Activated T-cell treated with anti-CD3 and anti-CD28 coated beads for 4 hours (primary cell): ENCODE data around the gene ATP2B3.

Experiments used
- DNase-seq: peaks from one replicate; pipeline ENCODE4 v3.0.0-alpha.2; 2020

The ATP2B3 gene

DNA sequence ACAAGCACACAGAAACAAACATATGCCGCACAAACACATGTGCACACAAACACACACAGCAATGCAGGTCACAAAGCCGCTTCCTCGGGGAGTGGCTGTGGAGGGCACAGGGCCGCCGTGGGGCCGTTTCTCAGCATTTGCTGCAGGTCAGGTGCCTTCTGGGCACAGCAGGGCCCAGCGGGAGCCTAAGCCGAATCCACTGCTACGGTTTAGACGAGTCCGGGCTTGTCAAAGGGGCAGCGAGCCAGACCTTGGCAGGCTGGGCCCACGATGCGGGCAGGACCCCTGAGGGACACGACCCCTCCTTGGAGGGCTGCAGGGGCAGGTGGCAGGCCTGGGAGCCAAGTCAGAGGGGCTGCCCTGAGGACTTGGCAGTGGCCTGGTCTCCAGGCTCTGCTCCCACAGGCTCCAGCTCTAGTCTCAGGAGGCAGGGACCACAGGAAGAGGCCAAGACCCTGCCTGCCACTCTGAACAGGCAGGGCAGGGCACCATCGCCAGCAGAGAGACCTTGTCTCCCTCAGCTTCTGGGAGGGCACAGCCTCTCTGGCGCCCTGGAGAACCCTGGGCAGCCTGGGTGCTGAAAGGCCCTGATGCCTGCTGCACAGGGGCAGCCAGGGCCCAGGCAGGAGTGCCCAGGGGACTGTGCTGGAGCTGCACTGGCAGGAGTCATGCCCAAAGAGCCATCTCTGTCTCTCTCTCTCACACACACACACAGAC, 5.5 kb upstream of the ATP2B3 start:
- no peak for DNase-seq

DNA sequence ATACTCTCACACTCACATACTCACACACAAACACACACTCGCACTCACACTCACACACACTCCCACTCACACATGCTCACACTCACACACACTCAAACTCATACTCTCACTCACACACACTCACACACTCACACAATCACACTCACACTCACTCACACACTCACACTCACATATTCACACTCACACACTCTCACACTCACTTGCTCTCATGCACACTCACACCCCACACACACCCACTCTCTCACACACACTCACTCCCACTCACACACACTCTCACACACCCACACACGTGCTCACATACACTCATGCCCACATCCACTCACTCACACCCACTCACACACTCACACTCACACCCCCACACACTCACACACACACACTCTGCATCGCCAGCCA, 4.9 kb upstream of the ATP2B3 start:
- DNase-seq, result no peak

DNA sequence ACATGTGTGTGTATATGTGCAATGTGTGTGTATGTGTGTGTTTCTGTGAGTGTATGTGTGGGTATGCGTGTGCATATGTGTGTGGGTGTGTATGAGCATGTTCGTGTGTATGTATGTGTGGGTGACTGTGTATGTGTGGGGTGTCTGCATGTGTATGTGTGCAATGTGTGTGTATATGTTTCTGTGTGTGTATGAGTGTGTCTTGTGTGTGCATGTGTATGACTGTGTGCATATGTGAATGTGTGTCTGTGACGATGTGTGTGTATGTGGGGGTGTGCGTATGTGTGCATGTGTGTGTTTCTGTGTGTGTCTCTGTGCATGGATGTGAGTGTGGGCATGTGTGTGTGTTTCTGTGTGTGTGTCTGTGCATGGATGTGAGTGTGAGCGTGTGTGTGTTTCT, 4.2 kb upstream of the ATP2B3 start:
- no peak for DNase-seq

DNA sequence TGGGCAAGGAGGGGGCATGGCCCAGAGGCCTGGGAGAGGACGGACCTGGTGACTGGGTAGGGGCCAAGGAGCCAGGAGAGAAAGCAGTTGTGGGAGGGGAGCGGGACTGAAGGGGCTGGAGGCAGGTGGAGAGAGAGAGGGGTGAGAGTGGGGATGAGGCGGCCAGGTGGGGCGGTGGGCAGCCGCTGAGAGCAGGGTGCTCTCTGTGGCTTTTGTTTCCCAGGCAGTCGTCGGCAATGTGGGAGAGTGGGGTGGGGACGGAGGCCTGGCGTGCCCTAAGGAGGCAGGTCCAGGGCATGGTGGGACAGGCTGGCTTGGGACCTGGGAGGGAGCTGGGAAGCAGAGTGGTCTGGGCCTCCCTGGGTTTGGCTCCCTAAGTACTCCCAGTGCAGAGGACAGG, 3.2 kb upstream of the ATP2B3 start:
- no peak for DNase-seq

DNA sequence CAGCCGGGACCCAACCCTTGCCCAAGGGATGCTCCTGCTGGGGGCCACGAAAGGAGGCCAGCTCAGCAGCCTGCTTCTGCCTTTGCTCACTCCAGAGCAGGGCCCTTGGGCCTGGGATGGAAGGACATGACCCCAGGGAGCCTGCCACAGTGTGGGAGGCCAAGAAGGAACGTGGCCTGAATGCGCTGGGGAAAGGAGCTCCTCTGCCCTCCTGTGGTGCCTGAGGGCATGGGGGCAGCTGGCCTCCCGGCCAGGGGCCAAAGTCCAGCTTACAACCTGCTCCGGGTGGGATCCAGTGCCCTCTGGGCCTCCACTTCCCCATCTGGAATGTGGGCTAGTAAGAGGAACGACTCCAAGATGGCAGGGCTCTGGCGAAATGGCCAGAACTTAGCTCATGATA, 2.0 kb upstream of the ATP2B3 start:
- DNase-seq, result no peak

DNA sequence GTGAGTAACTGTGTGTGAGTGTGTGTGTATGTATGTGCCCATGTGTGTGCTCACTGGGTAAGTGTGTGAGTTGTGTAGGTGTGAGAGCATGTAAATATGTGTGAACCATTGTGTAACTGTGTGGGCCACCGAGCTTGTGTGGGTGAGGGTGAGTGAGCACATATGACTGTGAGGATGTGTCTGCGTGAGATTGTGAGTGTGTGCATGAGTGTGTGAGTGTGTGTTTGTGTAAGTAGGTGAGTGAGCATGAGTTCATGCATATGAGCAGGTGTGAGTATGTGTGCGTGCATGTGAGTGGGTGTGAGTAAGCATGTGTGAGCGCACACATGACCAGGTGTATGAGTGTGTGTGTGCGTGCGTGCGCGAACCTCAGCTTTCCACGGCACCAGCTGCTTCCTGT, 1.4 kb upstream of the ATP2B3 start:
- no peak for DNase-seq

DNA sequence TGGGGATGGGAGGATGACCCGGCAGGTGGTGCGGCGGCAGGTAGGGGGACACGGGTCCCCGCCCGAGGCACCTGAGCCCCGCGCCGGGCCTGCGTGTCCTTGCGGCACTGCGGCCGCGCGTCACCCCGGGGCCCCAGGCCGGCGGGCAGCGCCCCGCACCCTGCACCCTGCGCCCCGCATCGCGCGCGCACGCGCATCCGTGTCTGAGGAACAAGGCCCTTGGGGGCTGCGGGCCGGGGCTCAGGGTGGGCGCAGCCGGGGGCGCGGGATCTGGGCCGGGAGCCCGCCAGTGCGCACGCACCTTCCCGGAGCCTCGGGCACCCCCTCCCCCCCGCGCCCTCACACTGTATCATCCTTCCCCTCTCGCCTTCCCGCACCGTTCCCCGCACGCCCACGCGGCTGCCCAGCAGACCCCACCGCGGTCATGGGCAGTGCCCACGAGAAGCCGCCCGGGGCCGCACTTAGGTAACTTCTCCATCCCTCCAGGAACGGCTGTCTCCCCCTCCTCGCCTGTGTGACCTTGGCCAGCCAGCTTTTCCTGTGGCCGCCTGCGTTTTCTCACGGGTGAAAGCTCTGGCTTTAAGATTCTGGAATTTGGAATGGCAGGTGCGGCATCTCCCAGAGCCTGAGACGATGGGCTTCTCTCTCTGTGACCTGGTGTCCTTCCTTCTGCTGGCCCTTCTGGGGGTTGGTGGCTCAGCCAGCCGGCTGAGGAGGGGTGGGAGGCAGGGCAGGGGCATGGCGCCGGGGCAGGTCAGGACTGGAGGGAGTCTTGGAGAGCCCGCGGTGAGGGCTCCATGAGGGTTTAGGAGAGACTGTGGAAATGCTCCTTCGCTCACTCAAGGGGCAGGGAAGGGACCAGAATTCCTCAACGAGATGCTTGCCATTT, 748 bp downstream of the ATP2B3 start:
- no peak for DNase-seq

DNA sequence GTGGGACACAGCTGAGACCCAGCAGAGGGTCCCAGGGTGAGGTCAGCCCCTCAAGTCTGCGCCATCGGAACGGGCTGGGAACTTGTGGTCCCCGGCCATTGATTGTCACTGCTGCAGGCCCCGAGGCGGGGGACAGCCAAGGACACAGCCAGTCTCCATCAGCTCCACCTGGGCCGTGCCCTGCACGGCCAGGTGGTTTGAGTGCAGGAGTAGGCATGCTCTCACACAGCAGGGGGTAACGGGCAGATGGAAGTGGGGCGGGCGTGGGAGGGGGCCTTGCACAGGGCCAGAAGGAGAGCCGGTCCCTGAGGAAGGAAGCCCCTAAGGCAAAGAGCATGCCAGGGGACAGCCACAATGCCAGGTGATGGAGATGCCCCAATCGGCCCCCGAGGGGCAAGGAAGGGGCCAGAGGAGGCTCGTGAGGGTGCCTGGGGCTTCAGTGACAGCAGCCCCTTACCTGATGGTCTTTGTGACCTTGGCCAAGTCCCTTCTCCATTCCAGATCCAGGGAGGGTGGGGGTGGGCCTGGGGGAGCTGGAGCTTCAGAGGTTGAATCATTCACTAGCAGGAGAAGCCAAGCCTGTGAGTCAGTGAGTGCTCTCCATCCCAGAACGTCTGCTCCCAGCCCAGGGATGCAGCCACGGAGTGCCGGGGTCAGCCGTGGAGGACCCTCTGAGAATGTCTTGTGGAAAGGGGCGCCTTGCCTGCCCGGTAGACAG, 2.3 kb downstream of the ATP2B3 start:
- DNase-seq, result no peak

DNA sequence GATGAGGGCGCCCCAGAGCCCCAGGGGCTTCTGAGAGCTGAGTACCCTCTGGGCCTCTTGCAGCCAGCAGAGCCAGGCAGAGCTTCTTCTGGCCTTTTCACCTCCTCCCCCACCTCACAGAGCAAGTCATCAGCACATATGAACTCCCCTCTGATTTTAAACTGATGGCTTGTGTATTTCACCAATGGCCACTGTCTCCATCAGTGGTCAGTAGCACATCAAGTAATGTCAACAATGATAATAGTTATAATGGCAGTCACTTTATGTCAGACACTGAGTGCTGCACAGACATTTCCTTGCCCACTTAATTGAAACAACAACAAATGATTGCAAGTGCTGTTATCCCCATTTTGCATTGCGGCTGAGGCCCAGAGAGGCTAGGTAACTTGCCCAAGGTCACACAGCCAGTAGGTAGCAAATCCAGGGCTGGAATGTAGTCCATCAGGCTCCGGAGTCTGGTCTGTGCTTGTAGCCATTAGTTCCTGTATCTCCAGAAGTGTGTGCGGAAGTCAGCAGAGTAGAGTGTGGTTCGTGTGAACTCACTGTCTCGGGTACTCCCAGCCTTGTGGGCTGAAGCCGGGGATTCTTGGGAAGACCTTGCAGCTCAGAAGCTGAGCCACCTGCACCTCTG, 3.0 kb downstream of the ATP2B3 start:
- no peak for DNase-seq

DNA sequence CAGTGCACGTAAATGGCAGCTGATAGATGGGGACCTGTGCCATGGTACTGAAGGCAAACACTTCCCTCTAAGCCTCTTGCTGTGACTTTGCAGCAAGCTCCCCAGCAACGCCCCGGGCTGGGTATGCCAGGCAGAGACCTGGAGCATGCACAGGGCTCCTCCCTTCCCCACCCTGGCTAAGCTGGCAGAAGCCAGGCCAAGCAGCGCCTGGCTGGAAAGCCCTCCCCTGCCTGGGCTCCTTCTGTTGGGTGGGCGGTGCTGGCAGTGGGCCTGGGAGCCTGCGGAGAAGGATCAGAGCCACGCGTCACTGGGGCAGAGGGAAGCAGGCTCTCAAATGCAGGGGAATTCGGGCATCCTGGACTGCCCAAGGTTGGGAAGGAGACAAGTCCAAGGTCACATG, 3.6 kb downstream of the ATP2B3 start:
- no peak for DNase-seq

DNA sequence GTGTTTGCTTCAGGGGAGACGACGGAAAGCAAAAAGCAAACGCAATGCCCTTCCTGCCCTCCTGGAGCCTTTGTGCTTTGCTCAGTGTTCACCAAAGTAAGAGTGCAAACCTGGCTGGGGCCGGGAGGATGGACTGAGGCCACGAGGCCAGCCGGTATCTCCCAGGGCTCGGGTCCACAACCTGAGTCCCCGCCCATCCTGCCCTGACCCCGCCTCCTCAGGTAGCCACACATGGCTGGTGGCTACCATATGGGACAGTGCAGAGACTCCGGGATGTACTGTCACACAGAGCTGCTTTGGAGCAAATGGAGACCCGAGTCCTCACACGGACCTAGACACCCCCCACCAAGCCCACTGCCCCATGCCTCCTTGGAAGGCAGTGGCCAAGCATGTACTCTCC, 4.8 kb downstream of the ATP2B3 start:
- no peak for DNase-seq

DNA sequence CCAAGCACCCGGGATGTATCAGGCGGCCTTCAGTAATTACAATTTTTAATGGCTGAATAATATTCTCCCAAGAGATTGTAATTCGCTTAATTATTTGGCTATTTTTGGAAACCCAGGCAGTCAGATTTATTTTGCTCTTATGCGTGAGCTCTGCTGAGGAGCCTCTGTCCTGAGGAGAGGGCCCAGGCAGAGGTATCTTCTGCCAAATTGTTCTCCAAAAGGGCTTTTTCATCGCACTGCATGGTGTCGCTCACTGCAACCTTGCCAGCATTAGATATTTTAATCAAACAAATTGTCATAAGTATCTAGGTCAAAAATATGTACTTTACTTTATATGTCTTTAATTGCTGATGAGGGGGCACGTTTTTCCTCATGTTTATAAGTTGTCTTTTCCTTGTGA, 5.8 kb downstream of the ATP2B3 start:
- no peak for DNase-seq

DNA sequence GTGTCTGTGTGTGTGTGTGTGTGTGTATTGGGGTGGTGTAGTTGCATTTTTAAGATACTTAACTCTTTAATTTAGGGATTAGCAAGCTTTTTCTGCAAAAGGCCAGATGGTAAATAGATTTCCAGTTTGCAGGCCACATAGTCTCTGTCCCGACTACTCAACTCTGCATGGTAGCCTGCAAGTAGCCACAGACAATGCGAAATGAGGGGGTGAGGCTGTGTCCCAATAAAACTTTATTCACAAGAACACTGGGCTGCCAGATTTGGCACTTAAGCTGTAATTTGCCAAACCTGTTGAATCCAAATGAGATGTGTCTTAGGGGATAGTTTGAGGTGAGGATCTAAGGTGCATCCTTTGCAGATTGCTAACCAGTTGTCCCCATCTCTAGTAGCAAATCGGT, 6.8 kb downstream of the ATP2B3 start:
- DNase-seq, result no peak

DNA sequence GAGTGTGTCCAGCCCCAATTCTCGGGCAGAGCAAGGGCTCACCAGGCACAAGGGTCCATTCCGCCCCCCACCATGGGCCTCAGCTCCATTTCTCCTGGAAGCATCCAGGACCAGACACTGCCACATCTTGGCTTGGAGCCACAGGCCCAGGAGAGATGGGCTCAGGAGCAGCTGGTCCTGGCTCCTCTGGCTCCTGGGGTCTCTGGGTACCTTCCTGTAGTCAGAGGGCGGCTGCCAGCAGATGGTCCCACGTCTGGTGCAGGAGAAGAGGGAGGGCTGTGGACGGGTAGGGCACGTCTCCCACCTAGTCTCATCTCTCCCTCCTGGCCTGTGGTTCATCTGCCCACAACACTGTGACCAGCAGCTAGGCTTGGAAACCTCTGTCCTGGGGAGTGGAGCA, 8.0 kb downstream of the ATP2B3 start:
- DNase-seq, result no peak

DNA sequence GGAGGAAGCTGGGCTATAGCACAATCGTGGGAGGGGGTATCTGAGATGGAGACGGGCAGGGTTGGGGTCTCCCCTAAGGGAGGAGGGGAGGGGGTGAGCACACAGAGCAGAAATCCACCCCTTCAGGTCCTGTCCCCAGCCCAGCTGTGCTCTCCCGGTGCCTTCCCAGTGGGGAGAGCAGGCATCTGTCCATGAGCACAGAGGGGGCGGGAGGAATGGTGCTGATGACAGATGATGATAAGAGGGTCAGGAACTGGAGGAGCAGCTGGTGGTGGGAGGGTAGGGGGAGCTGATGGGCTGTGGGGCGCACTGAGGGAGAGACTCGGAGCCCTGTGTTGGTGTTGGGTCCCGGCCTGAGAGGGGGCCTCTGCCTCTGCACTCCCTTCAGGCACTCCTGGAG, 8.6 kb downstream of the ATP2B3 start:
- DNase-seq, result no peak

DNA sequence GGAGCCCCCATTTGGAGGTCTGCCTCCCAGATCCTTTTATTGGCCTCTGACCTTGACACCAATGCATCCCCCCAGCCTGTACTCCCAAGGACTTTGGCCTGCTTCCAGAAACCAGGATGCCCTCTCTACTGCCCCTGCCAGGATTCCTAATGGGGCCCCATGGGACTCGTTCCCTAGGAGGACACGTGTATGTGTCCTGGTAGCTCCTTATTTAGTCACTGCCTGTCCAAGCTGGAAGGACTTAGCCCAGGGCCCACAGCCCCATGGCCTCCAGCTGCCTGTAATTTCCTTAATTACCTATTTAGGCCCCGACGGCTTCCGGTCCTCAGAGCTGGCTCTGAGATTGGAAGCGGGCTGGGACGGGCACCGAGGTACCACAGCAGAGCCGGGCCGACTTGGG, 9.4 kb downstream of the ATP2B3 start:
- no peak for DNase-seq

DNA sequence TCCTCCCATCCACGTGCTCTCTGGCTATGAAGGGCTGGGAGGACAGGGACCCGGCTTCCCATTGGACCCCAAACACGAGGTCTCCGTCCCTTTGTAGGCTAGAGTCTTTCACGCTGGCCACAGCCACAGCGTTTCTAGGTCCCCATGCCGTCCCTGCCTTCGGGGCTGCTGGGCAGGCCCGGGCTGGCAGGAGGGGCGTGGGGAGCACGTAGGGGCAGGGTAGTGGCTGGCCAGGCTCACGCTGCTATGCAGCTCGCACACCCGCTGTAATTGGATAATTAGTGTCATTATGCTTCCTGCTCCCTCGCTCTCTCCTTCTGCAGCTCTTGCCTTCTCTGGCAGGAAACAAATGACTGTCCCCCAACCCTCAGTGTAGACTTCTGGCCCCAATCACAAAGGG, 9.8 kb downstream of the ATP2B3 start:
- DNase-seq, result no peak

DNA sequence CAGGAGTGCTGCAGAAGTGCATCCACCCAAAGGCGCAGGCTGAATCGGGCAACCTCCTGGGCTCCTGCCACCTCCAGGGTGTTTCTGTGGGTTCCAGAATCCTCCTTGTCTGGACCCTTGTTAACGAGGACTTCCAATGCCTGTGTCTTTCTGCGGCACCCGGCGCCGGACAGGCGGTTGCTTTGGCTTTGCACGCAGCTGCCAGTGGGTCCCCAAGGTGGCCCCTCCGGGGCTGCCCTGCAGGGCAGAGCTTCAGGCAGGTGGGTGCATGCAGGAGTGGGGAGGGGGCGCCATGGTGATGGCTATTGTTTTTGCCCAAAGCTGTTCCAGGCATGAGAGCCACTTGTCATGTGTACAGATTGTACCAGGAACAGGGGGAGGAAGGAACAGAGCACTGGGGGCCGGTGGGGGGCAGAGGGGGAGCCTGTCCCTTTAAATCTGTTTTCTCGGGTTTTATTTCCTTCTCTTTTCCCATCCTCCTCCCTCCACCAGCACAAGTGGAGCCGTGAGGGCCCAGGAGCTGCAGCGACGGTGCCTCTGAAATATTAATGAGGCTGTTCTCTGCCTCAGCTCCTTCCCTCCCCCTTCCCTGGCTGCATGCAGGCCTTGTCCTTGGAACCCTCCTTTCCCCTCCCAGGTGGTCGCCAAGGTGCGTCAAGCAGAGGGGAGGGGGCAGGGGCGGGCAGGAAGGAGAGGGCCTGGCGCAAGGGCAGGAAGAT, 13.1 kb downstream of the ATP2B3 start:
- DNase-seq, result no peak

DNA sequence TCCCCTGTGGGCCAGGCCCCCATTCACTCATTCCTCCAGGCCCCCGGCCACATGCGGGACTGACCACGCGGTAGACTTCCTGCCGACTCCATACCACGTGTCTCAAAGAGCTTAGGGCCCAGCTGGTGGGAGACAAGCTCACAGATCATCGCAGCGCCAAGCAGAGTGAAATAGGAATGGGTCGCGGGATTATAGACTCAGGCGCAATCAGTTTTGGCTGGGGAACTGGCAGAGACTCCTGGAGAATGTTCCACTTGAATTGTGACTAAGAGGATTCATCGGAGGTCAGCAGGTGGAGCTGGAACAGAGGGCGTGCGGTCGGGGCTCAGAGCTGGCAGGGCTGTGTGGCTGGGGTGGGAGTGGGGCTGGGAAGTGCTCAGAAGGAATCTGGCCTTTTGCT, 15.6 kb downstream of the ATP2B3 start:
- no peak for DNase-seq

DNA sequence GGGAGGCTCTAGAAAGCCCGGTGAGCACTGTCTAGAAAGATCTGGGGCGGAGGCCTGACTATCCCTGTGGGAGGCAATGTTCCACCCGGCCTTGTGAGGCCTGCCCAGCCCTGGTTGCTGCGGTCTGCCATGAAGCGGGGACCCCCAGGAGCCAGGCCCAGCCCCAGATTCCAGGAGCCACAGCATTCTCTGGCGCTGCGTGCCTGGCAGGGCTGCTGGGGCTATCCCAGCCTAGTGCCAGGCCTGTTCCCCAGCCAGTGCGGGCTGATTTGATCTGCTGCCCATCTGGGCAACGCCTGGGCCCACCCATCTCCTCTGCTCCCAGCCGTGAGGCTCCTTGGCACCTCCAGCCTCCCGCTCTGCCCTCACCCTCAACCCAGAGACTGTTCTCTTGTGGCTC, 19.6 kb downstream of the ATP2B3 start:
- no peak for DNase-seq

DNA sequence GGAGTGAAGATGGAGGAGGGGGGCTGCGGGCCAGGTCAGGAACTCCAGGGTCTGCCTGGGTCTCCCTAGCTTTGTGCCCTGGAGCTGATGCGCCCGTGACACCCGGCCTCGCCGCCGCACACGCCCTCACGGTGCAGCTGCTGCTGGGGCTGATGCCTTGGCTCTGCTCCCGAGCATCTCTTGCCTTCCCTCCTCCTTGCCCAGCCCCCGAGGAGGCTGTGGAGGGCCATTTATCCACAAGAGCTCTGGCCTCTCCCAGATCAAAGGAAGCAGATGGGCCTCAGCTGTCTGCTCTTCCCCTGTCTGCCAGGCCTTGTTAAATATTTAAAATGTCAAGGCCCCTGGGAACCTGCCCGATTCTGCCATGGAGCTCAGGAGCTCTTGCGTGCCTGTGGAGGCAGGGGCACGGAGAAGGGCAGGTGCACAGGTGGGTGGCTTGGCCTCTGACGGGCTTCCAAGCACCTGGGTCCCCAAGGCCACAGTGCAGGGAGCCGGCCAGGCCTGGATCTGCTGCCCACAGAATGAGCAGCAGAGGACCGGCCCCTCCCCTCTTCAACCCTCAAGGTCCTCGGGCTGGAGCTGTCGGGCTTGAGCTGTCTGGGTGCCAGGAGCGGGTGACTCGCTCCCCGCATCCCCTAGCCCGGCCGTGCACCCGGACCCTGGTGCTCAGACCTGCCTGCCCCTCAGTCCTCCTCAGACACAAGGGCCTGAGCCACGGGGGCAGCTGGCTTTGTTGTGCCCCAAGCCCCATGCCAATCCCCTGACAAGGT, 20.3 kb downstream of the ATP2B3 start:
- no peak for DNase-seq

DNA sequence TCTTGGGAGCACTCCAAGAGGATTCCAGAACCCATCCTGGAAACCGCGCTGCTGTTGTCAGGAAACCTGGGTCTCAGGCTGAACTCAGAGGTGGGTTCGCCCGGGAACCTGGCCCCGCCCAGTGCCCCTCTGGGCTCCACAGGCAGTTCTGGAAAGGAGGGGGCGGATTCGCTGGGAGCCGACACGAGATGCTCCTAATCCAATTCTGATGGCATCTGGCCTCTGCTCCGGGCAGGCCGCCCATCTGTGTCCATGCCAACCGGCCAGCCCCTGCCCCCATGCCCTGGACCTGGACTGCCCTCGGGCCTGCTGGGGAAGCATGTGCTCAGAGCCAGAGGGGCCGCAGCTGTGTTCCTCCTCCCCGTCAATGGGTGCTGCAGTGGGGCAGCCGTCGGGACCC, 21.0 kb downstream of the ATP2B3 start:
- no peak for DNase-seq
